Measurements from ENCODE around the gene APMAP. TPM values are rescaled to one million over a fixed set of nuclear protein-coding genes. Genes with fewer than 3 reads are reported as not detected.

Gene APMAP
- total RNA-seq, 1 experiment from 2014 or later: 82.7 TPM

DNA sequence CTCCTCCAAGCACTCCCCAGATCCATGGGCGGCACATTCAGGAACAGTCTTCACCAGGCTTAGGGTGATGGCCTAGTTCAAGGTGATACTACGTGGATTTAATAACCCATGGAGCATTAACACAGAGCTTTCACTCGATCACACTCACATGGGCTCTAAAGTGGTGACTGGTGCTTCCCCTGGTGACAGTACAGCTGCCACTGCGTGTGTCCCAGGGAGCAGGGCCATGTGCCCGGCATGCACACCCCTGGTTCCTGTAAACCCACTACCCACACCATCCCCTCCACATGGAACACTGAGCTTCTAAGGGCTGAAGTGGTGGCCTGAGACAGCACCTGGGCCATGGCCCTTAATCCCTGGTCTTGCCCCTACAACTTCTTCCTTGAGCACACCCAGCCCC is 27.8 kb upstream of the APMAP start (continued):
- TF ChIP-seq EZH2phosphoT487 (IDR thresholded peaks at IDR 0.05; ENCODE audit: borderline replicate concordance) (no peak), SRF (IDR thresholded peaks at IDR 0.05; ENCODE audit: low read depth) (no peak), SP1 (IDR thresholded peaks at IDR 0.05; ENCODE audit: low read depth) (no peak), CBX3 (IDR thresholded peaks at IDR 0.05; ENCODE audit: low read depth) (no peak), EZH2 (IDR thresholded peaks at IDR 0.05) (no peak), RAD21 (IDR thresholded peaks at IDR 0.05; ENCODE audit: low read depth) (no peak), EGR1 (IDR thresholded peaks at IDR 0.05; ENCODE audit: low read depth) (no peak), ATF3 (IDR thresholded peaks at IDR 0.05) (no peak)
- TF ChIP-seq, protein P1, sequence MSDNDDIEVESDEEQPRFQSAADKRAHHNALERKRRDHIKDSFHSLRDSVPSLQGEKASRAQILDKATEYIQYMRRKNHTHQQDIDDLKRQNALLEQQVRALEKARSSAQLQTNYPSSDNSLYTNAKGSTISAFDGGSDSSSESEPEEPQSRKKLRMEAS (IDR thresholded peaks at IDR 0.05): no peak

DNA sequence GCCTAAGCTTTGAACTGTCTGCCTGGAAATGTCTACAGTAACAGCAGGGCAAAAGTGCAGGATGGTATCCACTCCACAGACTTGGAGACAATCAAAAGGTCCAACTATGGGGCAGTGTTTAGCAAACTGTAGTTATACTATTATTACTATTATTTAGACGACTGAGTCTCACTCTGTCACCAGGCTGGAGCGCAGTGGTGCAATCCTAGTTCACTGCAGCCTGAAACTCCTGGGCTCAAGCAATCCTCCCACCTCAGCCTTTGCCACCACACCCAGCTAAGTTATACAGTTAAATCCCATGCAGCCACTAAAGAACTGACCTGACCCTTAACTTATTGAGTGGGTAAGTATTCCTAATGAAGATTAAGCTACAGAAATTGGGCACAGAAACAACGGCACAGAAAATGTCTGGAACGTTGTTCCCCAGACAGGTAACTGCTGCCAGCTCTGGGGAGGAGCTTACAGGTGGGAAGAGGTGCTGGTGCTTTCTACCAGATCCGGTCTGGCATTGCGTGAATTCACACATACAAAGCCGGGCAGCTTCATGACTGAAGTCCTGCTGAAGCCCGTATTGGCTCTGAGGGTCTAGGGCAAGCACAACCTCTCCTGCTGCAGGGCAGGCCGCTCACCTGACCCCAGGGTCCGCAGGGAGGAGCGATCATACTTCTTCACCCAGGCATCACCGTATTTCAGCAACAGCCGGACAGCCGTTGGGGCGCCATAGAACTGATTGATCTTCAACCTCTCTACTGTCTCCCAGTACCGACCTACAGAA is 27.0 kb upstream of the APMAP start:
- no peaks in the 10 kb centered on the region for H3K9me3 ChIP-seq (ENCODE audit: control insufficient read depth in 1 of 2, insufficient read depth in 1 of 2, low read depth in 1 of 2, low read length in 2 of 2)
- H3K27me3 ChIP-seq (ENCODE audit: insufficient read depth, low read length): no peaks in the 10 kb centered on the region
- ATAC-seq (no peak), DNase-seq (ENCODE audit: low read depth, low spot score) (no peak)
- no peaks in the 10 kb centered on the region for H4K20me1 ChIP-seq (ENCODE audit: insufficient read depth)
- H3K4me2 ChIP-seq (ENCODE audit: low read length): no peak overlapping the region
- intact Hi-C loops (cut with micrococcal nuclease): no loop called here
- no peaks in the 10 kb centered on the region for H3K79me2 ChIP-seq (ENCODE audit: insufficient read depth, low read length)
- no peak overlapping the region for H3K27ac ChIP-seq (ENCODE audit: low read depth, low read length)
- no peak overlapping the region for H3K9ac ChIP-seq (ENCODE audit: low read length)
- TF ChIP-seq EGR1 (IDR thresholded peaks at IDR 0.05; ENCODE audit: low read depth) (no peak), CBX3 (IDR thresholded peaks at IDR 0.05; ENCODE audit: low read depth) (no peak), SRF (IDR thresholded peaks at IDR 0.05; ENCODE audit: low read depth) (no peak), CEBPB (IDR thresholded peaks at IDR 0.05; ENCODE audit: low read depth) (no peak), ZFX (IDR thresholded peaks at IDR 0.05) (no peak), RAD21 (IDR thresholded peaks at IDR 0.05; ENCODE audit: low read depth) (no peak), EZH2 (IDR thresholded peaks at IDR 0.05) (no peak), TCF7L2 (IDR thresholded peaks at IDR 0.05; ENCODE audit: borderline replicate concordance, extremely low read depth, insufficient read depth, insufficient read length) (no peak), ZNF274 (IDR thresholded peaks at IDR 0.05; ENCODE audit: low read depth, low read length) (no peak)
- TF ChIP-seq, protein P2, sequence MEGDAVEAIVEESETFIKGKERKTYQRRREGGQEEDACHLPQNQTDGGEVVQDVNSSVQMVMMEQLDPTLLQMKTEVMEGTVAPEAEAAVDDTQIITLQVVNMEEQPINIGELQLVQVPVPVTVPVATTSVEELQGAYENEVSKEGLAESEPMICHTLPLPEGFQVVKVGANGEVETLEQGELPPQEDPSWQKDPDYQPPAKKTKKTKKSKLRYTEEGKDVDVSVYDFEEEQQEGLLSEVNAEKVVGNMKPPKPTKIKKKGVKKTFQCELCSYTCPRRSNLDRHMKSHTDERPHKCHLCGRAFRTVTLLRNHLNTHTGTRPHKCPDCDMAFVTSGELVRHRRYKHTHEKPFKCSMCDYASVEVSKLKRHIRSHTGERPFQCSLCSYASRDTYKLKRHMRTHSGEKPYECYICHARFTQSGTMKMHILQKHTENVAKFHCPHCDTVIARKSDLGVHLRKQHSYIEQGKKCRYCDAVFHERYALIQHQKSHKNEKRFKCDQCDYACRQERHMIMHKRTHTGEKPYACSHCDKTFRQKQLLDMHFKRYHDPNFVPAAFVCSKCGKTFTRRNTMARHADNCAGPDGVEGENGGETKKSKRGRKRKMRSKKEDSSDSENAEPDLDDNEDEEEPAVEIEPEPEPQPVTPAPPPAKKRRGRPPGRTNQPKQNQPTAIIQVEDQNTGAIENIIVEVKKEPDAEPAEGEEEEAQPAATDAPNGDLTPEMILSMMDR (IDR thresholded peaks at IDR 0.05 in 2 of 3, conservative IDR thresholded peaks at IDR 0.05 in 1 of 3; ENCODE audit: borderline replicate concordance in 1 of 3, insufficient read depth in 1 of 3, low read depth in 2 of 3, low read length in 2 of 3): no peak
- TF ChIP-seq, protein P1 (IDR thresholded peaks at IDR 0.05): no peak
- TF ChIP-seq, protein P3, sequence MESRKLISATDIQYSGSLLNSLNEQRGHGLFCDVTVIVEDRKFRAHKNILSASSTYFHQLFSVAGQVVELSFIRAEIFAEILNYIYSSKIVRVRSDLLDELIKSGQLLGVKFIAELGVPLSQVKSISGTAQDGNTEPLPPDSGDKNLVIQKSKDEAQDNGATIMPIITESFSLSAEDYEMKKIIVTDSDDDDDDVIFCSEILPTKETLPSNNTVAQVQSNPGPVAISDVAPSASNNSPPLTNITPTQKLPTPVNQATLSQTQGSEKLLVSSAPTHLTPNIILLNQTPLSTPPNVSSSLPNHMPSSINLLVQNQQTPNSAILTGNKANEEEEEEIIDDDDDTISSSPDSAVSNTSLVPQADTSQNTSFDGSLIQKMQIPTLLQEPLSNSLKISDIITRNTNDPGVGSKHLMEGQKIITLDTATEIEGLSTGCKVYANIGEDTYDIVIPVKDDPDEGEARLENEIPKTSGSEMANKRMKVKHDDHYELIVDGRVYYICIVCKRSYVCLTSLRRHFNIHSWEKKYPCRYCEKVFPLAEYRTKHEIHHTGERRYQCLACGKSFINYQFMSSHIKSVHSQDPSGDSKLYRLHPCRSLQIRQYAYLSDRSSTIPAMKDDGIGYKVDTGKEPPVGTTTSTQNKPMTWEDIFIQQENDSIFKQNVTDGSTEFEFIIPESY (IDR thresholded peaks at IDR 0.05; ENCODE audit: extremely low read depth, insufficient replicate concordance, low read length): no peak
- ChIA-PET POLR2A (no interaction called here), RAD21 (ENCODE audit: low non-redundant PET in 1 of 2, low total read pairs in 2 of 2, uncharacterized antibody in 2 of 2, unreplicated experiment in 2 of 2) (no interaction called here), CTCF (no interaction called here)
- no TSS peak for BruUV-seq (replicated peaks)
- H3K4me1 ChIP-seq (ENCODE audit: control insufficient read depth in 1 of 2, insufficient read depth in 2 of 2, low read length in 2 of 2): peaks cover 12 to 17% of the 10 kb centered on the region in 2 experiments
- no peaks in the 10 kb centered on the region for H3K36me3 ChIP-seq (ENCODE audit: control insufficient read depth in 1 of 2, insufficient read depth in 2 of 2, low read length in 2 of 2)
- H2AFZ ChIP-seq (ENCODE audit: low read depth, low read length, poor library complexity, severe bottlenecking): no peak overlapping the region
- no peaks in the 10 kb centered on the region for H3K9me2 ChIP-seq (ENCODE audit: insufficient read depth)
- H3K4me3 ChIP-seq (replicated peaks in 1 of 2; ENCODE audit: low read depth in 1 of 2, low read length in 2 of 2): no peak overlapping the region
